Myocyte (in vitro differentiated cells): ENCODE data around the gene GDI2. TPM values are rescaled to one million over a fixed set of nuclear protein-coding genes. Genes with fewer than 3 reads are reported as not detected.

Experiments
- DNase-seq: peaks from one replicate; pipeline ENCODE4 v3.0.0-alpha.2; 2012; ENCODE audit warnings: low read depth
- total RNA-seq: library from RNA; depleted of rRNA; stranded (reverse); fragments of >200 nt; gene quantifications from 2 replicates; pipeline ENCODE4 v1.2.3, GENCODE V29; 2014

Gene GDI2
- total RNA-seq, 1 donor from 2014 or later = 222 TPM

DNA sequence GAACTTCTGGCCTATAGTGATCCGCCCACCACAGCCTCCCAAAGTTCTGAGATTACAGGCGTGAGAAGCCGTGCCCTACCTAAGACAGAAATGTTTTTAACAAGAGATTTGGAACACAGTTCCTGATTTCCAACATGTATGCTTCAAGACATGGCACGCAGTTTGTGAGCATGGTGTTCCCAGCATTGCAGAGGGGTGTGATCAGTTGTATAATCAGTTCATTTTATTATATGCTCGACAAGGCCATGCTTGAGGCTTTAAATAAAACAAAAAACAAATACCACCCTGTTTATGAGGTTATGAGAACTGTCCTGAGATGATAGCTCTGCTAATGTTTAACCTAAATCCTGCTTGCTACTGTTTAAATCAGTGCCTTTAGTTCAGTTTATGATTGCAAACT, 68.4 kb downstream of the GDI2 start:
- no peak for DNase-seq

DNA sequence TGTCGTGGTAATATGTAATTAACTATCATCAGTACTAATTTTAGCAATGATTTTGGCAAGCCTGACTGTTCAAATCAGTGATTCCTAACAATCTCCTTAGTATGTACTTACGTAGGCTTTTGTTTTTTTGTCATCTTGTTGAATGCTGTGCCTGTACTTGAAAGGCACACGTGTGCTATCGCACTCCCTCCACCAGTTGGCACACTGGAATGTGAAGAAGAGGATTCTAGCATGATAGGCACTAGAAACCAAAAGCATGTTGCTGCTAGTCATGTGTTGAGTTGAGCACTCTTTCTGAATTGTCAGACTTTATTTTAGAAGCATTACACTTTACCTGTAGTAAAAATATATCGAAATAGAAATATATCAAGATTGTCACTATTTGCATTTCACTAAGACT, 69.5 kb downstream of the GDI2 start:
- peak; percentile 20 for DNase-seq

DNA sequence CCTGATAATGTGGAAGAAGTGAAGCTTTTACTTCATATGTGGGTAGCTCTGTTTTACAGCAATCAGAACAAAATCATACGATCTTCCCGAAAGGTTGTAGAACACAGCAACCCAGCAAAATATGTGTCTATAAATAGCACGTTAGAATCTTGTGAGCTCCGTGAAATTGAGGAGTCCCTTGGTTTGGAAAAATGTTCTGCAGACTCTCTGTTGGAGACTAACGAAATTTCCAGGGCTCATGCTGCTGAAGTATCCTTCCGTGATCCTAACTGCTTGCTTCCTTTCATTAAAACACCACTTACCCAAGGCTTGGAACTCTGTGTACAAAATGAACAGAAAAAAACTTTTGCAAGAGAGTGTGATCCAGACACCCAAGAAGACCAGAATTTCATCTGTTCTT, 71.1 kb downstream of the GDI2 start:
- no peak for DNase-seq

DNA sequence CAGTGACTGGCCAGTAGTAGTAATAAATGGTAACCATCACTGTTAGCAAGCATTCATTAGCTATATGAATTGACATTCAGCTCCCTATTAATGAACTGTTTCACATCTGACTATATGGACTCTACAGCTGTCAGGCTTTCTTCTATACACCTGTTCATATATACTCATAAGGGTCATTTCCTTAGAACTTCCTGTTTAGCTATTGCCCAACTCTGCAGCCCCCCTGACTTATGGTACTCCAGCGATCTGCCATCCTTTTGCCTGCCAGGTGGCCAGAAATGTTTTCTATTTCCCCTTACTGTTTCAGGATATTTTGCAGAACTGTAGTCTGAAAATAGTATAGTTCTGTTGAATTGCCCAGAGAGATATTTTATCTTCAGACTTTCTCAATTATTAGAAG, 72.0 kb downstream of the GDI2 start:
- no peak for DNase-seq

DNA sequence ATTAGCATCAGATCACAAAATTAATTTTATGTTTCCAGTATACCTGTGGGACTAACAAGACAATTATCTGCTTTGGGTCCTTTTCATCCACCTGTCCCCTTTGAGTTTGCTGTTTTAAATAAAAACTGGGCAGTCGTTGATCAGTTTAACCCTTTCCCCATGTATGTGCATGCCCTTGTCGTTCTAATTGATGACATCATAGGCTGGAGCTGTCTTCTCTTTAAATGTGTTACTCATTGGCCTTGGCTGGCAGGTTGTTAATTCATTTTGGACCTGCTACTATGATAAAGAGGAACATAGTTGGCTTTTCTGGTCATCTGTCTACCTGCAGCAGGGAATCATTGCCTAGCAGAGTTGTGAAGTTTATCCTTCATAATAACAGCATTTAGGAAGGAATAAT, 74.8 kb downstream of the GDI2 start:
- DNase-seq = no peak

DNA sequence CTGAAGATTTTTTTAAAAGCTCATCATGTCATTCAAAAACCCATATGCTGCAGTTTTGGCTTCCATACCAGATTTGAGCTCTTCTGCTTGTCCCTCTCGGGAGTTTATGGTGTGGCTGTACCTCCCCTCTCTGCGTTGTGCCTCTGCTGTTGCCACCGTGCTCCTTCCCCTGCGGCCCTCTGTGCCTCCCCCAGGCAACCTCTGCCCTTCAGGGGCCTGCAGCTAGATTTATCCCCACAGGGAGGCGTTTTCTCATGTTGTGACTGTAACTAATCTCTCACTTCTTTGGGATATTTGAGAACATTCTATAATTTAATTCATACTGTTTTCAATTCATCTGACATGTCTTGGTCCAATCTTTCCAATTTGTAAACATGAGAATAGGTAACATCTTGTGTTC, 75.9 kb downstream of the GDI2 start:
- DNase-seq = no peak

DNA sequence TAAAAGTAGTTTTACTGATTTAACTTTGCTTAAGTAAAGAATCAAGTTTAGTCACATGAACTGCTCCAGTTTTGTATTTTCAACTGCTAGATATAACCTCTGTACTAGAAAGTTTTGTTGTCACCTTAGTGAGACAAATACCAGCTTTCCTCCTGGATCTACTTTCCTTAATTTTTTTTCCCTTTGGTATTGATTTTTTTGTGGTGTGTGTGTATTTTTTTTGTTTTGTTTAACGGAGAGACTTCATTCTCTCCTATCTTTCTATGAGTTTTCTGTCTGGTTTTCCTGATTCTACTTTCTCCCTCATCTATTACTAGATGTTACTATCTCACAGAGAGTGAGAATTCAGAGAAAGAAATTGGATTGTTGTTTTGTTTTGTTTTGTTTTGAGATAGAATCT, 76.6 kb downstream of the GDI2 start:
- no peak for DNase-seq

DNA sequence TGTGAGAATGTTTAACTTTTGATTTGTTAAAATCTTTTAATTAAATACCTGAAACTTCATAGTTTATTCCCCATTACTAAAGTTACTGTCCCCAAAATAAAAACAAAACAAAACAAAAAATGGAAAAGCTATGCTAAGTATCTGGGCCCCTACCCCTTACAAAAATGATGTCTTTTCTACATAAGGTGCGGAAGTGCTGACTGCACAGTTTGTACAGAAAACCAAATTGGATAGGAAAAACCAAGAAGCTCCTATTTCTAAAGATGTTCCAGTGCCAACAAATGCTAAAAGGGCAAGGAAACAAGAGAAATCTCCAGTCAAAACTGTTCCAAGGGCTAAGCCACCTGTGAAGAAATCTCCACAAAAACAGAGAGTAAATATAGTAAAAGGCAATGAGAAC, 78.1 kb downstream of the GDI2 start:
- no peak for DNase-seq

DNA sequence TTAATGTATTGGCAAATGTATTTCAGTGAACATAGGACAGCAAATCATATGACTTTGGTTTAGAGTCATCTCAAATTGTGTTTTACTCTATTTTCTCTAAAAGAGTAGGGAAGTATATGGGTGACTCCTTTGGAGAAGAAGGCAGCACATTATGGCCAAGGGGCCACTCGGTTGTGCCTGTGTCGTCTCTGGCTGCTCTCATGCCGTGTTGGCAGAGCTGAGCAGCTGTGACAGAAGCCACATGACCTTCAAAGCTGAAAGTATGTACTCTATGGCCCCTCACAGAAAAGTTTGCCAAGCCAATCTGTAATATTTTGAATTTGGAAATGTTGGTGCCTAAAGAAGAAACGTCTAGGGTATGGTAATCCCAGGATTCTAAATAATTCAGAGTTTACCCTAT, 81.1 kb downstream of the GDI2 start:
- DNase-seq = peak; percentile 20

DNA sequence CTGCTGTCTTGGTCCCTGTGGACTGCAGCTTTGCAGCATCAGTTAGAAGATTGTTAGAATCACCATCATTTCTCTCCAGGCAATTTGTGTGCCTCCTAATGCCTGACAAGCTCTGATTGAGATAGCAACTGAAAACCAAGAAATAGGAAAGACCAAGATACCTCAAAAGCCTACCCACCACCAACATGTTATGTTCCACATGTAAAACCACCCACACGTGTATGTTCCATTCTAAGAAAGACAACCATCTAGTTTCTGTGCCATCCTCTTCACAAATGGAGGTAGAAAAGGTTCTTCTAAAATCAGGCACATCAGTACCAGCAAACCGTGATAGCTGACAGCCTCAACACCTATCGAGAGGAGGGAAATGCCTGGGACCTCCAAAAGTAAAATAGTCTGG, 81.7 kb downstream of the GDI2 start:
- no peak for DNase-seq

DNA sequence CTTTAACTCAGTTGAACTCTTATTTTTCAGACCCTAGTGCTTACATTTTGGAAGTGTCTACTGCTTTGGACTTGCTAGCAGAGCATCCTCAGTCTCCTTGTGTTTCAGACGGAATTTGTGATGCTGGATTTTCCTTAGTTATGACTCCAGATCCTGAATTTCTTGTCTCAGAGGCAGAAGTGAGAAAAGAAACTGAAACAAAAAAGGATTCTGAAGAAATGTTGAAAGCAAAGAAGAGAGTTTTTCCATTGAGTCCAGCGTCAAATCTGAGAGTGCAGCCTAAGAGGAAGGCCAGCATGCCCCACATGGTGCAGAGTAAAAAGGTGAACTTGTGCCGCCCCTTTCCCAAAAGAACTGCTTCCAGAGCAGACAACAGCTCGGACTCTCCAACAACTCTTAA, 82.5 kb downstream of the GDI2 start:
- DNase-seq = no peak

DNA sequence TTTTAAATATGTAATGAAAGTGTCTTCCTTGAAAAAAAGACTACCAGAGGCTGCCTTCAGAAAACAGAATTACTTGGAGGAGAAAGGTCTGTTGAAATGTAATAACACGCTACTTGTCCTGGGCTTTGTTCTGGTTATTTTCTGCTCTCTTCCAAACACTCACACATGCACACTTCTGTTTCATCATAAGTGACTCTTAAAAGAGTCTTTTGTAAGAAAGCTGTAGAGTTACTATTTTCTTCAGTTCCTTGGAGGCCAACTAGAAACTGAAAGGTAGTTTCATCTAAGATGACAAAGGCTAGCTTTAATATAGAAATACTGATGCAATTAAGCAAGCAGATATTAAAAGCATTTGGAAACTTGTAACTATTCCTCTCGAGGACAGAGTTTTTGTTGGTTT, 89.5 kb downstream of the GDI2 start:
- DNase-seq = no peak

DNA sequence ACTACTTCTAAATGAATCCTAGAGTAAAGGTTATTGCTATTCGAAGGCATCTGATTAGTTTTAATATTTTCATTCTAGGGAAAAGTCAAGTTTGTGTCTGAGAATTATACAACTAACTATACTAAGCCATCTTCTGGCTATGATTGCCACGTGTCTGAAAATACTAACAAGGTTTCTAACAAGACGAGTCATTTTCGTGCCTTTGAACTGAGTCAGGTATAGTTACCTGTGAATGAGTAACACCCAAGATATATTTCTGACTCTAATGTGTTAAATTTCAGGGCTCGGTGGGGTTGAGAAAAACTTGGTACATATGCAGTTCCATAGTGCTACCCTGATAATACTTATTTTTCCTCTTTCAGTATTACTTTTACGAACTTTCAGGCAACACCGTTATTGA, 93.1 kb downstream of the GDI2 start:
- no peak for DNase-seq

DNA sequence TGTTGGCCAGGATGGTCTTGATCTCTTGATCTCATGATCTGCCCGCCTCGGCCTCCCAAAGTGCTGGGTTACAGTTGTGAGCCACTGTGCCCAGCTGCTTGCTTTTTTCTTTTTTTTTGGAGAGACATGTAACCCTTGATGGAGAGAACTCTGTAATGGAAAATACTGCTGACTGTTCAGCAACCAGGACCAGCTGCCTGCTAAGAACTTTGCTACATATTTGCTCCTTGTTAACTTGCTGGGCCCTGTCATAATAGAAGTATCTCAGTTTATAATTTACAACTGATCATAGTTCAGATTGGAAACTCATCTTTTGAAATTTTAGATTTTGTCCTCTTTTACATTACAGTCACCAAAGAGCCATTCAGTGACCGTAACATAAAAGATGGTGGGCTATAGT, 93.7 kb downstream of the GDI2 start:
- DNase-seq = peak; percentile 29

Other genes with a start within 250 kb of the GDI2 start
- gene ASB13, start 146.8 kb downstream of the GDI2 start, total RNA-seq = 8.6 and 10.3 TPM in 2 replicates
- gene TASOR2, start 128.6 kb downstream of the GDI2 start, total RNA-seq = 89.5 and 93.8 TPM in 2 replicates
- gene ANKRD16, start 76.5 kb upstream of the GDI2 start, total RNA-seq = 10.2 and 12.1 TPM in 2 replicates
- gene FBH1, start 76.8 kb upstream of the GDI2 start, total RNA-seq = 69.3 and 75.2 TPM in 2 replicates
- 0.19 and 0.88 TPM in 2 replicates for gene IL15RA, start 164.1 kb upstream of the GDI2 start, total RNA-seq
- gene IL2RA, start 248.9 kb upstream of the GDI2 start, total RNA-seq = not detected in 2 replicates